Stimulated activated CD4-positive, alpha-beta T cell treated with anti-CD3 and anti-CD28 coated beads, Interleukin-12 subunit alpha, Interleukin-12 subunit beta, amount 100 ng/mL, for 24 hours (primary cell): ENCODE data around the gene FGGY.

Experiments used
- DNase-seq, 2 experiments: peaks; one replicate each; pipeline ENCODE4 v3.0.0-alpha.2; 2020; ENCODE audit warnings: low read depth in 2 of 2

The FGGY gene

GRCh38 chr1:59414406-59415133, 117.7 kb downstream of the FGGY start:
- no peak for DNase-seq

DNA sequence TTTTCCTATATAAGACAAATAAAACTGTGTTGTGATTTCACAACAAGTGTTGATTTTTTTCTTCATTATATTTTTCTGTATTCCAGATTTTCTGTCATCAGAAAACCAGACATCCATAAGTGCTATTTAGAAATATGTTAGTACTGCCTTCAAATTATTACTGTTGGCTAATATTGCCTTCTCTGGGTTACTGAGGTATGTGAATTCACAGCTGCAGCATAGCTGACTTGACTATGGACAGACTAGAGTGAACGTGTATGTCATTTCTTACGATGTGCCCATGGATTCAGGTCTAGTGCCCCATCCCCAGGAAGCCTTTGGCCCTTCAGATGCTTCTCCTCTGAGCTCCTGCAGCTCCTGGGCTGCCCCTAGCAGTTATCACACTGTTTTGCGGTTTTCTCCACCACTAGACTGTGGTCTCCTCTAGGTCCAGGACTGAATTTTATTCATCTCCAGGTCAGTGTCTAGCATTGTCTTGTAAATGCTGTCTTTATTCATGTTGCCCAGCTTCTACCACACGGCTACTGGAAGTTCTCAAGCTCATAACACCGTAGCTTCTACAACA, 118.5 kb downstream of the FGGY start:
- no peak for DNase-seq

GRCh38 chr1:59415881-59416280, 119.0 kb downstream of the FGGY start:
- no peak for DNase-seq

GRCh38 chr1:59417406-59417805, 120.5 kb downstream of the FGGY start:
- no peak for DNase-seq

DNA sequence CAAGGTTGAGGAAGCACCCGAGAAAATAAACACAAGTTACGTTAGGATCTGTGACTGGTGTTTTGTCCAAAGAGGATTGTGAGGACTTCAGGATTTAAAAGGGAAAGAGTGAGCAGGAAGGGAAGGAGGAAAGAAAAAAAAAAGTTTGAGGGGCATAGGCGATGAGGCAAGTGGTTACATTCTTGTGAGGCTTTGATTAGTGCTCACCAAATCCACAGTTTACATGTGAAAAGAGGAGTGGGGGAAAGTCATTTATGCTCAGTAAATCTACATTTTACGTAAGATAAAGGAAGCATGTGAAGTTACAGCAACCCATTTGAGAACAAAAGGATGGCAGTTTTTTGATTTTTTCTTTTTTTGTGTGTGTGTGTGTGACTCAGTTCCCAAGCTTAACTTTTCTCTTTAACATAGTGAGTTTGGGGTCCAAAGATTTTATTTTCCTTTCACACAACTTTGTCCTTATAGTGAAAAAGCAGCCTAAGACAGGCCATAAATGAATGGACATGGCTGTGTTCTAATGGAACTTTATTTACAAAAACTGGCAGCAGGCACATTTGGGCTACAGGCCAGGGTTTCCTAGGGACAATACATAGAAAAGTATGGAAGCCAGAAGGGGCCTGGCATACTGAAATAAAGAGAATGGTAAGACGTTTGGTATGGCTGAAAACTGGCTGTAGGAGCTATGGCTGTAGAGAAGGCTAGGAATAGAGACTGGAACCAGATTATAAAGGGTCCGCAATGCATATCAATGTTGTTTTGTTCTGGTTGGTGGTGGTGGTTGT, 121.7 kb downstream of the FGGY start:
- no peak for DNase-seq

DNA sequence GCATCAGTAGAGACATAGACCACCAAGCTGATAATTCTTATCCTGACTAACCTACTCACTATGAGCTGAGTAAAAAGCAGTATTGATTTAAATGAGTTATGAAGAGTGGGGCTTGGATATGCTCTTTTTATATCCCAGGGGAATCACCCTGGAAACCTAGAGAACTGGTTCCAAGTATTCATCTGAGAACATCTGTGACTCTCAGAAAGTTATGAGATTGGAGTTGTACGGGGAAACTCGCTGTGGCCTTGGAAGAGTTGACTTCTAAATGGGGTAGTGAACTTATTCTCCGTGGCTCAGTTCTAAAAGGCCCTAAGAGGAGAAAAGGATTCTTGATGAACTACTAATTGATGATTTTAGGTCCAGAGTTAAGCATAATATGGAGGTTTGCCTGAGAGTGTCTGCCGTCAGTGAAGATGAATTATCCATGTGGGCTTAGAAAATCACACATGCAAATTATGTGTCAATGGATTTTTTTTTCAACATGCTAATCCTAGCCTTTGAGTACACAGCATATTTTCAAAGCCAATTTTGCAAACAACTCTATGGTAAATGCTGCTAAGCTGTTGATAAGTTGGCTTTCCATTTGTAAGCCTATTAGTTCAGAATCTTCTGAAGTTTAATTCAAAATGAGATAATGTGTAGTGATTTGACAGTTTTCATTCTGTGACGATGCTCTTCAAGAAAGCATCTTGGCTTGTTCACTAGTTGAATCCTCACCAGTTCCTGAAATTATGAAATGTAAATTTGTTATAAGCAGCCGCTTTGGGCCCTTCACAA, 122.7 kb downstream of the FGGY start:
- no peak for DNase-seq

GRCh38 chr1:59421232-59421920, 124.5 kb downstream of the FGGY start:
- no peak for DNase-seq

GRCh38 chr1:59422921-59423575, 126.2 kb downstream of the FGGY start:
- DNase-seq = no peak

- DNase-seq = no peak
These were observed 130.3 kb downstream of the FGGY start for GRCh38 chr1:59427155-59427554.

- DNase-seq = no peak
These were observed 130.9 kb downstream of the FGGY start for GRCh38 chr1:59427784-59428183.

GRCh38 chr1:59428828-59429227, 131.9 kb downstream of the FGGY start:
- no peak for DNase-seq

- DNase-seq = no peak
These were observed 132.8 kb downstream of the FGGY start for GRCh38 chr1:59429656-59430055.

GRCh38 chr1:59431566-59432294, 134.8 kb downstream of the FGGY start:
- no peak for DNase-seq

- no peak for DNase-seq
These were observed 135.9 kb downstream of the FGGY start for GRCh38 chr1:59432531-59433439.

GRCh38 chr1:59433440-59433813, 136.5 kb downstream of the FGGY start:
- no peak for DNase-seq

DNA sequence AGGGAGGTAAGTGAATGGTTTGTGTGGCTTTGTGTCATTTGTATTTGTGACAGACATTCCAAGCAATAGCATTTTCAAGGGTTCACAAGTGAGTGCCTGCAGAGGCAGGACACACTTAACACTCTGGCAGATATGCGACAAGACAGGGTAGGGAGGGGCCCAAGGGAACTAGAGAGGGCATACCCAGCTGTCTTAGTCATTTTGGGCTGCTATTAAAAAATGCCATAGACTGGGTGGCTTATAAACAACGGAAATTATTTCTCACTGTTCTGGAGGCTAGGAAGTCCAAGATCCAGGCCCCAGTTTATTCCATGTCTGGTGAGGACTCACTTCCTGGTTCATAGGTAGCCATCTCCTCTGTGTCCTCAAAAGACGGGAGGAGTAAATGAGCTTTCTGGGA, 137.4 kb downstream of the FGGY start:
- no peak for DNase-seq

- no peak for DNase-seq
These were observed 139.7 kb downstream of the FGGY start for GRCh38 chr1:59436637-59437036.

DNA sequence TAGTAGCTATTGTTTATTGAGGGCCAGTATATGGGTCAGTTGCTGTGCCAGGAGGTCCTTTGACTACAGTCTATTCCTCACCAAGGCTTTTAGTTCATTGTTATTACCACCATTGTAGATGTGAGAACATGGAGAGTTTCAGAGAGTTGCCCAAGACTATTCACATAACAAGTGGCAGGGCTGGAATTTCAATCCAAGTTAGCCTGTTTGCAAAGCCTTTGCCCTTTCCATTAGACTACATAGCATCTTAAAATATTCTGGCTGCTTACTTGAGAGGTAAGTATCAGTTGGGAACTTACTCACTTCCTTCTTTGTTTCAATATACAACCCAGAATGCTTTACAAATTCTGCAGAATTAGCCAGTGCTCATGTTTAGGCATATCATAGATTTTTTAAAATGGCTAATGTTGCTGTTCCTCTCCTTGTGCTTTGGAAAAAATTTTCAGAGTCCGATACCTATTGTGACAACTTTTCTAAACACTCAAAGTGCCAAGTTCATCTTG, 141.2 kb downstream of the FGGY start:
- no peak for DNase-seq

DNA sequence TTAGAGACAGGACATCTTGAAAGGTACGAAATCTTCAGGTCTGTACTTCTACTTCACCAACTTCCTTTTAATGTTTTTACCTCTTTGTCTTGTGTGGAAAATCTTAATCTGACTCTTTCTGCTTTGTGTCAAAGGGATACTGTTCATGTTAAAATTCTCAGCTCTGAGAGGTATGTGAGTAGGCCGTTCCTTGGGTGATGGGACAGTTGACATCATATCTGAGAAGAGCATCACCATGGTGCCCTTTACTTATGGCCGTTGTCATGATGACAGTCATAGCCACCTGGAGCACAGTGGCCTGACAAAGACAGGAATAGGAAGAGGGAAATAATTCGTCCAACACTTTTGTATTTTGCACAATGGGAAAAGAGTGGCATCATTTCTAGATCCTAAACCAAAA, 145.6 kb downstream of the FGGY start:
- DNase-seq = no peak
